Gastroesophageal sphincter (tissue), 2 donors: ENCODE measurements around the gene SNRPB.

Source experiments
- EP300 ChIP-seq: sonication (generic); formaldehyde crosslinking; IDR thresholded peaks from one replicate; pipeline ENCODE4 v1.6.1; 2017; ENCODE audit warnings: antibody characterized with exemption, mild to moderate bottlenecking
- POLR2AphosphoS5 ChIP-seq: sonication (generic); formaldehyde crosslinking; IDR thresholded peaks from one replicate; pipeline ENCODE4 v1.6.1; 2017; ENCODE audit warnings: antibody characterized with exemption

- no peak for TF ChIP-seq EP300
- no peak for TF ChIP-seq POLR2AphosphoS5
These were observed 15.1 kb upstream of the SNRPB start for GRCh38 chr20:2485661-2486060.
